ENCODE results near the gene IRS1.

Gene IRS1

DNA sequence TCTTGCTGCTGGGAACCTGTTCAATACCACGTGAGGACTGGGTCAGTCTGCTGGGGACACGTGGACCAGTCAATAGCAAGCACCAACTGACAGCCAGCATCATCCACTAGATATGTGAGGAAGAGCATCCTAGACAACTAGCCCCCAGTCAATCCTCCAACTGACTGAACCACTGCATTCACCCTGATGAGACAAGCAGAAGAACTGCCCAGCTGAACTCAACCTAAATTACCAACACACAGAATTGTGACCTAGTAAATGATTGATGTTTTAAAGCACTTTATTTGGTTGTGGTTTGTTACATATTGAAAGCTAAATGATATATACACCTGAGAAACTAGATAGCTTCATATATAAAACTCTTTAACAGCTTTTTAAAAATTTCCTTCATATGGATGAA lies 15.7 kb downstream of the IRS1 start:
- no peak overlapping the region for H3K4me3 ChIP-seq (ENCODE audit: control insufficient read depth, low read depth, low read length)
- TF ChIP-seq, protein P1, sequence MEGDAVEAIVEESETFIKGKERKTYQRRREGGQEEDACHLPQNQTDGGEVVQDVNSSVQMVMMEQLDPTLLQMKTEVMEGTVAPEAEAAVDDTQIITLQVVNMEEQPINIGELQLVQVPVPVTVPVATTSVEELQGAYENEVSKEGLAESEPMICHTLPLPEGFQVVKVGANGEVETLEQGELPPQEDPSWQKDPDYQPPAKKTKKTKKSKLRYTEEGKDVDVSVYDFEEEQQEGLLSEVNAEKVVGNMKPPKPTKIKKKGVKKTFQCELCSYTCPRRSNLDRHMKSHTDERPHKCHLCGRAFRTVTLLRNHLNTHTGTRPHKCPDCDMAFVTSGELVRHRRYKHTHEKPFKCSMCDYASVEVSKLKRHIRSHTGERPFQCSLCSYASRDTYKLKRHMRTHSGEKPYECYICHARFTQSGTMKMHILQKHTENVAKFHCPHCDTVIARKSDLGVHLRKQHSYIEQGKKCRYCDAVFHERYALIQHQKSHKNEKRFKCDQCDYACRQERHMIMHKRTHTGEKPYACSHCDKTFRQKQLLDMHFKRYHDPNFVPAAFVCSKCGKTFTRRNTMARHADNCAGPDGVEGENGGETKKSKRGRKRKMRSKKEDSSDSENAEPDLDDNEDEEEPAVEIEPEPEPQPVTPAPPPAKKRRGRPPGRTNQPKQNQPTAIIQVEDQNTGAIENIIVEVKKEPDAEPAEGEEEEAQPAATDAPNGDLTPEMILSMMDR (IDR thresholded peaks at IDR 0.05; ENCODE audit: control insufficient read depth, insufficient read depth, low read depth, low read length, missing control alignments) = no peak
- no peak for DNase-seq (ENCODE audit: low read depth)

DNA sequence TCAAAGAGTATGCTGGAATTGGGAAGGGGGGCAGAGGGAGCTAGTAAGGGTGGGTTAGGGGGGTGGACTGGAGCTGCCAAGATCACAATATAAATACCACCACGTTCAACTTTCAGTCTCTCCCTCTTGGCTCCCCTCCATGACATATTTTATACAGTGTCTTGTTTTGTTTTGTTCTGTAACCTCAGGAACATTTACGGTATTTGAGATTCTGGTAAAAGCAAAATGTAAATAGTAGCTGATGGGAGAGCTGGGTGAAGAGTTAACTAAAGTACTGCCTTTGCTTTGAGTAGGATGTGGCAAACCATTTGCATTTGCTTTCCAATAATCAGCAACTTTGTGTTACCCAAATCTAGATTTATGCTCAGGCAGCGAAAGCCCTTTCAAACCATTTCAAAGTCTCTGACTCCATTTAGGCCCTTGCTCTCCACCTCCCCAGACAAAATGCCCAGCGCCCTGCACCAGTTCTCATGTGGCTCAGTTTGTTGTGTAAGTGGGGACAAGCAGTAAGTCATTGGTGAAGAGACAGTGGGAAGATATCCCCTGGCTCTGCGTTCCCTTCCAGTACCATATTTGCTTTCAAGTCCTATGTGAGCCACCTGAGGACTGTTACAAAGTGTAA lies 17.4 kb downstream of the IRS1 start:
- H3K4me3 ChIP-seq (ENCODE audit: control insufficient read depth, low read depth, low read length) = no peak overlapping the region
- TF ChIP-seq, protein P1 (IDR thresholded peaks at IDR 0.05; ENCODE audit: control insufficient read depth, insufficient read depth, low read depth, low read length, missing control alignments) = no peak
- no peak for DNase-seq (ENCODE audit: low read depth)

DNA sequence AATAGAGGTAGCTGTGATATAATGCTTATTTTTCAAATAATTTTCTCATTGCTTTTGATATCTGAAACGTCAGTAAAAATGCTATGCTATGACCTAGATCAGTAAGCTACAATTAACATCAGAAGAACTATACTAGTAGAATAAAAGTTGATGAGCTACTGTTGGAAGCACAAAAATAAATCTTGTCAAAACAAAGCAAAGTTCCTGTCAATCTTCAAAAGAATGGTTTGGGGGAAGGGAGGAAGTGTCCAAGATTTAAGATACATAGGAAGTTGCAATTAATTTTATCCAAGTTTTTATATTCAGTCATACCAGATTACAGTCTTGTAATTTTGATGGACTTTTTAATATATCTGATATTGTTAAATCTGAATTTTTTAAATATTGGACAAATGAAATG lies 19.2 kb downstream of the IRS1 start:
- no peak overlapping the region for H3K4me3 ChIP-seq (ENCODE audit: control insufficient read depth, low read depth, low read length)
- no peak for DNase-seq (ENCODE audit: low read depth)
- TF ChIP-seq, protein P1 (IDR thresholded peaks at IDR 0.05; ENCODE audit: control insufficient read depth, insufficient read depth, low read depth, low read length, missing control alignments) = no peak

DNA sequence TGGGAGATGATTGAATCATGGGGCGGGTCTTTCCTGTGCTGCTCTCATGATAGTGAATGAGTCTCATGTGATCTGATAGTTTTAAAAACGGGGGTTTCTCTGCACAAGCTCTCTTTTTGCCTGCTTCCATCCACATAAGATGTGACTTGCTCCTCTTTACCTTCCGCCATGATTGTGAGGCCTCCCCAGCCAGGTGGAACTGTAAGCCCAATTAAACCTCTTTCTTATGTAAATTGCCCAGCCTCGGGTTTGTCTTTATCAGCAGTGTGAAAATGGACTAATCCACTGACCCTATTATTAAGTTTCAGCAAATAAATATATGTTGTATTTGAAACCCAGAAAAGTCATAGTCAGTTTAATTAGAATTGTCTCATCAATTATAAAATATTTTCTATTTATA lies 22.0 kb downstream of the IRS1 start:
- no peak overlapping the region for H3K4me3 ChIP-seq (ENCODE audit: control insufficient read depth, low read depth, low read length)
- DNase-seq (ENCODE audit: low read depth) = no peak
- TF ChIP-seq, protein P1 (IDR thresholded peaks at IDR 0.05; ENCODE audit: control insufficient read depth, insufficient read depth, low read depth, low read length, missing control alignments) = no peak

DNA sequence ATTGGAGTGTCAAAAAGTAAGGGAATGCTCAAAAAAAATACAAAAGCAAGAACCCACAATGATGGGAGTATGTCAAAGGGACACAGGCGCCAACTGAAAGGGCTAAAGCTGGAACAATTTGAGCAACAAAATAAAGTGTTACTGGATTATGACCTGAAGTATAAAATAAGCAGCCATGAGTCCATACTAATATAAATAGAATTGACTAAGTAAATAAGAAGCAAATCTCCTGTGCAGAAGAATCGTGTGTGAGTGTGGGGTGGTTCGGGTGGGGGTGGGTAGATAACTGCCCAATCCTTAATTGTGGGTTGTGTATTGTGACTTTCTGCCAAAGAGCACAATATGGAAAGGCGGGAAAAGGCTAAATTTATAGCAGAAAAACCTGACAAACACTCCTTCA lies 23.5 kb downstream of the IRS1 start:
- H3K4me3 ChIP-seq (ENCODE audit: control insufficient read depth, low read depth, low read length) = no peak overlapping the region
- TF ChIP-seq, protein P1 (IDR thresholded peaks at IDR 0.05; ENCODE audit: control insufficient read depth, insufficient read depth, low read depth, low read length, missing control alignments) = no peak
- no peak for DNase-seq (ENCODE audit: low read depth)

DNA sequence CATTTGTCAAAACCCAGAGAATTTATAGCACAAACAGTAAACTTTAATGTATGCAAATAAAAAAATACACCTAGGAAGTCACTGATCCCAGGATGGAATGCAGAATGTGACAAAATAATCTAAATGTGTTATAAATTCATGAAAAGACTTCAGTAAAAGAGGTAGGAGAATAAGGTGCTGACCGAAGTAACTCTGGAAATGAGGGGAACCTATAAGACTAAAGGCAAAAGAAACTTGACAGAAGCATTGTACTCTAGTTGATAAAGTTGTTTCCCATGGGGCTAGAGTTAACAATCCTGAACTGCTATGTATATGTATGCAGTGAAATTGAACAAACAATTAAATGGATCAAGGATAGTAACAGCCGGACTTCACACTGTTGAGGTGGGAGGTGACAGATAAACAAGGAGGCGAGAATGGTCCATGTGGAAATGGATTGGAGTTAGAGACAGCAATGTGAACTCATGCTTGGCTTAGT lies 24.5 kb downstream of the IRS1 start:
- no peak for DNase-seq (ENCODE audit: low read depth)
- TF ChIP-seq, protein P1 (IDR thresholded peaks at IDR 0.05; ENCODE audit: control insufficient read depth, insufficient read depth, low read depth, low read length, missing control alignments) = no peak
- no peak overlapping the region for H3K4me3 ChIP-seq (ENCODE audit: control insufficient read depth, low read depth, low read length)
